ENCODE data around the gene SPEM2.

DNA sequence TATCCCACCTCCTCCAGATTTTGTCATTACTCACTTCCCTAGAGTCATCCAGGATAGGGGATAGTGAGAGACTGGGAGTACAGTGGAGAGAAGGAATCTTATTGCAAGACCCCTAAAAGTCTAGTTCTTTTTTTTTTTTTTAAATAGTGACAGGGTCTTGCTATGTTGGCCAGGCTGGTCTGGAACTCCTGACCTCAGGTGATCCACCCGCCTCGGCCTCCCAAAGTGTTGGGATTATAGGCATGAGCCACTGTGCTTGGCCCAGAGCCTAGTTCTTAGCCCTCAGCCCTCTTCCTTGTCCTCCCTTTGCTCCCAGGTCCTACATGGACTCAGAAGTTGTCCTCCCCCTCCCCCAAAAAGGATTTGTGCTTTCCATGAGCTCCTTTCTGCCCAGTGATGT is 16.7 kb downstream of the SPEM2 start:
- TF ChIP-seq CEBPB (IDR thresholded peaks at IDR 0.05), result no peak
- no peak for TF ChIP-seq RARB (CRISPR knock-in tag; IDR thresholded peaks at IDR 0.05)
- TF ChIP-seq RCOR1 (IDR thresholded peaks at IDR 0.05; ENCODE audit: low read depth, low read length), result no peak
- TF ChIP-seq, protein P1, sequence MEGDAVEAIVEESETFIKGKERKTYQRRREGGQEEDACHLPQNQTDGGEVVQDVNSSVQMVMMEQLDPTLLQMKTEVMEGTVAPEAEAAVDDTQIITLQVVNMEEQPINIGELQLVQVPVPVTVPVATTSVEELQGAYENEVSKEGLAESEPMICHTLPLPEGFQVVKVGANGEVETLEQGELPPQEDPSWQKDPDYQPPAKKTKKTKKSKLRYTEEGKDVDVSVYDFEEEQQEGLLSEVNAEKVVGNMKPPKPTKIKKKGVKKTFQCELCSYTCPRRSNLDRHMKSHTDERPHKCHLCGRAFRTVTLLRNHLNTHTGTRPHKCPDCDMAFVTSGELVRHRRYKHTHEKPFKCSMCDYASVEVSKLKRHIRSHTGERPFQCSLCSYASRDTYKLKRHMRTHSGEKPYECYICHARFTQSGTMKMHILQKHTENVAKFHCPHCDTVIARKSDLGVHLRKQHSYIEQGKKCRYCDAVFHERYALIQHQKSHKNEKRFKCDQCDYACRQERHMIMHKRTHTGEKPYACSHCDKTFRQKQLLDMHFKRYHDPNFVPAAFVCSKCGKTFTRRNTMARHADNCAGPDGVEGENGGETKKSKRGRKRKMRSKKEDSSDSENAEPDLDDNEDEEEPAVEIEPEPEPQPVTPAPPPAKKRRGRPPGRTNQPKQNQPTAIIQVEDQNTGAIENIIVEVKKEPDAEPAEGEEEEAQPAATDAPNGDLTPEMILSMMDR (IDR thresholded peaks at IDR 0.05), result no peak
